Prostate gland (tissue), 2 donors: ENCODE data around the gene LRCH1.

Experiments used
- POLR2A ChIP-seq: fragments of 450-650 bp; IDR thresholded peaks from one replicate; pipeline ENCODE4 v1.6.1; 2016; ENCODE audit warnings: antibody characterized with exemption, mild to moderate bottlenecking
- TF ChIP-seq, protein P1 (sequence below), 4 experiments: fragments of 200-600 bp in 2 of 4; fragments of 450-650 bp in 2 of 4; sonication (generic) in 2 of 4; IDR thresholded peaks; 1 replicate in 3 of 4; 2 replicates in 1 of 4; pipeline ENCODE4 v1.5.1; 2016 to 2019; ENCODE audit warnings: antibody characterized with exemption in 4 of 4, mild to moderate bottlenecking in 2 of 4, moderate library complexity in 2 of 4

DNA sequence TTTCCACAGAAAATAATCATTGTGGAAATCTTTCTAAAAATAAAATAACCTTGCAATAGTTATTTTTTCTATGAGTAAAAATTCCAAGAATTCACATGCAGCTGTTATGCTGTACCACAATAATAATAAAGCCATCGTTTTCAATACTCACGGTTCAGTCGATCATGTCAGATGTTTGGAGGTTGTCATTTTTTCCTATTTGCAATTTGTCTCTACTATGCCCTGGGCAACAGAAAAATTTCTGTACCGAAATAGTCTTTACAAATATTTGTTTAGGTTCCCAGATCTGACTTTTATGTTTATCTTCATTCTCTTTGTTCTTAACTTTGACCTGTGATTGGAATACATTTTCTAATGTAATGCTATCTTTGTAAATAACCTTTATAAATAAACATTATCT, 164.3 kb downstream of the LRCH1 start:
- TF ChIP-seq, protein P1, sequence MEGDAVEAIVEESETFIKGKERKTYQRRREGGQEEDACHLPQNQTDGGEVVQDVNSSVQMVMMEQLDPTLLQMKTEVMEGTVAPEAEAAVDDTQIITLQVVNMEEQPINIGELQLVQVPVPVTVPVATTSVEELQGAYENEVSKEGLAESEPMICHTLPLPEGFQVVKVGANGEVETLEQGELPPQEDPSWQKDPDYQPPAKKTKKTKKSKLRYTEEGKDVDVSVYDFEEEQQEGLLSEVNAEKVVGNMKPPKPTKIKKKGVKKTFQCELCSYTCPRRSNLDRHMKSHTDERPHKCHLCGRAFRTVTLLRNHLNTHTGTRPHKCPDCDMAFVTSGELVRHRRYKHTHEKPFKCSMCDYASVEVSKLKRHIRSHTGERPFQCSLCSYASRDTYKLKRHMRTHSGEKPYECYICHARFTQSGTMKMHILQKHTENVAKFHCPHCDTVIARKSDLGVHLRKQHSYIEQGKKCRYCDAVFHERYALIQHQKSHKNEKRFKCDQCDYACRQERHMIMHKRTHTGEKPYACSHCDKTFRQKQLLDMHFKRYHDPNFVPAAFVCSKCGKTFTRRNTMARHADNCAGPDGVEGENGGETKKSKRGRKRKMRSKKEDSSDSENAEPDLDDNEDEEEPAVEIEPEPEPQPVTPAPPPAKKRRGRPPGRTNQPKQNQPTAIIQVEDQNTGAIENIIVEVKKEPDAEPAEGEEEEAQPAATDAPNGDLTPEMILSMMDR (IDR thresholded peaks at IDR 0.05): no peak
- no peak for TF ChIP-seq POLR2A
